IPS-18a (cell line): ENCODE measurements around the gene QSOX2.
"Not testable (repeated sequence)": the region's sequence is repeated elsewhere in the genome, so short reads cannot be mapped to it uniquely, and the experiment has no call there.

Source experiments
- H3K27ac ChIP-seq: one replicate; pipeline ENCODE4 v1.5.1; 2013; ENCODE audit warnings: low read length
- H3K27me3 ChIP-seq: one replicate; pipeline ENCODE4 v1.6.1; 2013; ENCODE audit warnings: mild to moderate bottlenecking, low read length; ENCODE audit not compliant: control insufficient read depth, insufficient read depth
- H3K36me3 ChIP-seq: one replicate; pipeline ENCODE4 v1.6.1; 2013; ENCODE audit warnings: low read depth, low read length; ENCODE audit not compliant: control insufficient read depth
- H3K4me1 ChIP-seq: one replicate; pipeline ENCODE4 v1.6.1; 2013; ENCODE audit warnings: low read depth, low read length; ENCODE audit not compliant: control insufficient read depth
- H3K4me3 ChIP-seq: one replicate; pipeline ENCODE4 v1.5.1; 2013; ENCODE audit warnings: low read length
- H3K9ac ChIP-seq: one replicate; pipeline ENCODE4 v1.6.1; 2013; ENCODE audit warnings: mild to moderate bottlenecking, low read length, moderate library complexity
- H3K9me3 ChIP-seq: one replicate; pipeline ENCODE4 v1.6.1; 2013; ENCODE audit warnings: low read depth, low read length; ENCODE audit not compliant: control insufficient read depth

The QSOX2 gene

DNA sequence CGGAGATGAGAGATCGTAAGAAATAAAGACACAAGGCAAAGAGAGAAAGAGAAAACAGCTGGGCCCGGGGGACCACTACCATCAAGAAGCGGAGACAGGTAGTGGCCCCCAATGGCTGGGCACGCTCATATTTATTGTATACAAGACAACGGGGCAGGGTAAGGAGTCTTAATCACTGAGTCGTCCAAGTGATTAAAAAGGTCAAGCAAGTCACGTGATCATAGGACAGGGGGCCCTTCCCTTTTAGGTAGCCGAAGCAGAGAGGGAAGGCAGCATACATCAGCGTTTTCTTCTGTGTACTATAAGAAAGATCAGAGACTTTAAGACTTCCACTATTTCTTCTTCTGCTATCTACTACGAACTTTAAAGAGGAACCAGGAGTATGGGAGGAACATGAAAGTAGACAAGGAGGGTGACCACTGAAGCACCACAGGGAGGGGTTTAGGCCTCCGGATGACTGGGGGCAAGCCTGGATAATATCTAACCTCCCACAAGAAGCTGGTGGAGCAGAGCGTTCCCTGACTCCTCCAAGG, 24.6 kb upstream of the QSOX2 start:
- no peaks in the 10 kb centered on the region for H3K9me3 ChIP-seq
- no peaks in the 10 kb centered on the region for H3K36me3 ChIP-seq
- no peak overlapping the region for H3K9ac ChIP-seq
- no peak overlapping the region for H3K27ac ChIP-seq
- no peak overlapping the region for H3K4me3 ChIP-seq
- H3K27me3 ChIP-seq, result peaks cover 5% of the 10 kb centered on the region
- H3K4me1 ChIP-seq, result peaks cover 6% of the 10 kb centered on the region

DNA sequence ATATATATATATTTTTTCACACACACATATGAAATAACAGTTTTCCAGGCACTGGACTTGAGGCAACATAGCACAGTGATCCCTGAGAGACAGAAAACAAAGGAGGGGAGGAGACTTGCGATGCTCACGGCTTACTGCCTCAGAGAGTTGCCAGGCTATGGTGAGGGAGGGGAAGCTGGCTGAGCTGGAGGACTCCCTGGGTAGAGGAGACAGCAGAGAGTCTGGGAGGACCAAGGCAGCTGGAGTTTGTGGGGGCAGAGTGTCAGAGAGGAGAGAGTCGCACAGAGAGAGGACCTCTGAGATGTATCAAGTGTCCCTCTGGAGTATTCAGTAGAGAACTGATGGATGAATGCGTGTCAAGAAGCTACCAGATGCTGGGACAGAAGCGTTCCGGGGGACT, 23.1 kb upstream of the QSOX2 start:
- H3K27me3 ChIP-seq, result peaks cover 5% of the 10 kb centered on the region
- H3K9ac ChIP-seq, result no peak overlapping the region
- no peaks in the 10 kb centered on the region for H3K9me3 ChIP-seq

DNA sequence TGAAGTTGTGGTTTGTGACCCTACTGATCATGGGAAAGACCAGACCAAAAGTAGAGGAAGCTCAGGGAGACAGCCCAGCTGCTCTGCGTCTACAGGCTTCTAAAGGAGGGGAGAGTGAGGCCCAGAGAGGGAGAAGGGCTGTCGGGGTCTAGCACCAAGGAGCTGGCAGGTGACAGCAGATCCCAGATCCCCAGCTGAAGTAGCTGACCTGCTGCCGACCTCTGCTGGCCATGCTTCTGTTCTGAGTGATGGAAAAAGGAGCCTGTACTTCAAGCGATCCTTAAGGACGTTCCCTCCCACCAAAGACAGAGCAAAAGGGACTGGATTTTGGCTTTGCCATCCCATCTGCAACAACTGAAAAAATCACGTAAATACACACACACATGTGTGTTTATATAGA, 22.7 kb upstream of the QSOX2 start:
- Histone ChIP-seq H3K27ac (no peak overlapping the region), H3K9ac (no peak overlapping the region), H3K4me1 (peaks cover 6% of the 10 kb centered on the region)

More for the DNA sequence above, 23.1 kb upstream of the QSOX2 start:
- Histone ChIP-seq H3K27ac (no peak overlapping the region), H3K4me3 (no peak overlapping the region), H3K4me1 (peaks cover 6% of the 10 kb centered on the region), H3K36me3 (no peaks in the 10 kb centered on the region)

DNA sequence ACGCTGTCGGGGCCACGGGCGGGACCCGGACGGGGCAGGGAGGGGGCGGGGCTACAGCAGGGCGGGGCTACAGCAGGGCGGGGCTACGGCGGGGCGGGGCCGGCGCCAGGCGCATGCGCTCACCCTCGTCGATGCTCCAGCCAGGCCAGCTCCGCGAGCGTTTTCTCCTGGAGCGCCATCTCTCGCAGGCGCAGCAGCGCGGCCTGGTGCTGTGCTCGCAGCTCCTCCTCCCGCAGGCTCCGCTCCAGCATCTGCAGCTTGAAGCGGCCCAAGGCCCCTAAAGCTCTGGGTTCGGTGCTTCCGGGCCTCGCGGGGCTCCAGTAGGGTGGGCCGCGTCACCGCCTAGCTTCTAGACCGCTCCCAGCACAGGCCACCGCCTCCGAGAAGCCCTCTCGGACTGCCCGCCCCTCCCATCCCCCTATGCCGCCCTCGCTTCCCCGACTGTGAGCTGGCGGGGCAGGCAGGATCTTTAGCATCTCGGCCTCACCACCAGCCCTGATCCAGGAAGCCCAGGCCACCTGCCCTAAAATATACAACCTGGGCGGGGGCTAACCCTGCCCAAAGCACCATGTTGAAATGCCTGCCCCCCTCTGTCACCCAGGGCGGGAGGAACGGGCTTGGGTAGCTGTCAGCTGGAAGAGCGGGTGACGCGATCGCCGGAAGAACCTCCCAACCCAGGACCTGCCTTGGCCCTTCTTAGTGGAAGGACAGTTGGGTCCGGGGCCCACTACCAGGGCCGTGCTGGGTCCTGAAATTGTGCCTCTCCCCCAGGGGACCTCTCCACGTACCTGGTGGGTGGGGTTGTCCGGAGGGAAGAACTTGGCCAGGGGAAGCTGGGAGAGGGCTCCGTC, 21.9 kb upstream of the QSOX2 start:
- Histone ChIP-seq H3K36me3 (no peaks in the 10 kb centered on the region), H3K4me1 (peaks cover 6% of the 10 kb centered on the region), H3K27ac (no peak overlapping the region)

More for the DNA sequence above, 22.7 kb upstream of the QSOX2 start:
- Histone ChIP-seq H3K9me3 (no peaks in the 10 kb centered on the region), H3K27me3 (peaks cover 5% of the 10 kb centered on the region), H3K36me3 (no peaks in the 10 kb centered on the region), H3K4me3 (no peak overlapping the region)

DNA sequence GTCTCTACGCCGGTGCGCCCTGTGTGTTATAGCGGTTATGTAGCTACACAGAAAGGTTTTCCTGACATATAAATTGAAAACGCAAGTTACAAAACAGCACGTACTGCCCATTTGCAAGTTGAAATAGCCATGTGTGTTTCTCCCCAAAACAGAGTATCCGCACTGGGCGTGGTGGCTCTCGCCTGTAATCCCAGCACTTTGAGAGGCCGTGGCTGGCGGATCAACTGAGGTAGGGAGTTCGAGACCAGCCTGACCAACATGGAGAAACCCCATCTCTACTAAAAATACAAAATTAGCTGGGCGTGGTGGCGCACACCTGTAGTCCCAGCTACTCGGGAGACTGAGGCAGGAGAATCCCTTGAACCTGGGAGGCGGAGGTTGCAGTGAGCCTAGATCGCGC, 21.0 kb upstream of the QSOX2 start:
- H3K27me3 ChIP-seq, H3K9me3 ChIP-seq, H3K4me1 ChIP-seq, H3K27ac ChIP-seq, H3K9ac ChIP-seq, H3K36me3 ChIP-seq: not testable (repeated sequence)
- peak overlapping the region; percentile 27 for H3K4me3 ChIP-seq

More for the DNA sequence above, 21.9 kb upstream of the QSOX2 start:
- no peaks in the 10 kb centered on the region for H3K9me3 ChIP-seq
- peaks cover 5% of the 10 kb centered on the region for H3K27me3 ChIP-seq
- peak overlapping the region; percentile 54 for H3K9ac ChIP-seq
- H3K4me3 ChIP-seq, result peak overlapping the region; percentile 67

DNA sequence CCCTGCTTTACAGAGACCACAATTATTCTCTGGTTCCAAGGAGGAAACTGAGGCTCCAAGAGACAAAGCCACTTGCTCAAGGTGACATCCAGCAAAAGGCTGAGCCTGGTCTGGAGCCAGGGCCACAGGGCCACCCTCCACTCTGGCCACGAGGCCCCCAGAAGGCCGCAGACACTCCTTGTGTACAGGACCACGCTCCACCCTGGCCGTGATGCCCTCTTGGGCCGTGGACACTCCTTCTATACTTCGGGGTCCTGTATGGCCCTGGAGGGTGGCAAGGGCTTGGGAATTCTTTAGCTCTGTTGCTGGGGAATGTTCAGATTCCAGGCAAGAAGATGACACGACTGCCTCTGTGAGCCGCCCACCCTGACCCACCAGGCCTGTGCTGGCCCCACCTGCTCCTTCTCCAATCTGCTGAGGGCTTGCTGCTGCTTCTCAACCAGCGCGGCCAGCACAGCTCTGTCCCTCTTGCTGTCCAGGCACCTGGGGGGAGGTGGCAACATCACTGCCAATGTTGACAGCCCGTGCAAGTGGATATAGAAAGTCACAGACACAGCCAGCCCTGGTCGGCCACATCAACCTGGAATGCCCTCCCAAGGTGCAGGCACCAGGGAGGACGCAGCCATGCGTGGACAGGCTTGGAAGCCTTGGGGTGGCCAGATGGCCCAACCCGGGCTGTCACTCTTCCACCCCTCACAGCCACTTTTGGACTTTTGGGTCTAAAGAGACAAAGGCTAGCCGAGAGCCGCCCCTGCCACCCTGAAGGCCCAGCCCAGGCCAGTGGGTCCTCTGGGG, 20.1 kb upstream of the QSOX2 start:
- H3K9ac ChIP-seq, result no peak overlapping the region
- peaks cover 6% of the 10 kb centered on the region for H3K4me1 ChIP-seq

DNA sequence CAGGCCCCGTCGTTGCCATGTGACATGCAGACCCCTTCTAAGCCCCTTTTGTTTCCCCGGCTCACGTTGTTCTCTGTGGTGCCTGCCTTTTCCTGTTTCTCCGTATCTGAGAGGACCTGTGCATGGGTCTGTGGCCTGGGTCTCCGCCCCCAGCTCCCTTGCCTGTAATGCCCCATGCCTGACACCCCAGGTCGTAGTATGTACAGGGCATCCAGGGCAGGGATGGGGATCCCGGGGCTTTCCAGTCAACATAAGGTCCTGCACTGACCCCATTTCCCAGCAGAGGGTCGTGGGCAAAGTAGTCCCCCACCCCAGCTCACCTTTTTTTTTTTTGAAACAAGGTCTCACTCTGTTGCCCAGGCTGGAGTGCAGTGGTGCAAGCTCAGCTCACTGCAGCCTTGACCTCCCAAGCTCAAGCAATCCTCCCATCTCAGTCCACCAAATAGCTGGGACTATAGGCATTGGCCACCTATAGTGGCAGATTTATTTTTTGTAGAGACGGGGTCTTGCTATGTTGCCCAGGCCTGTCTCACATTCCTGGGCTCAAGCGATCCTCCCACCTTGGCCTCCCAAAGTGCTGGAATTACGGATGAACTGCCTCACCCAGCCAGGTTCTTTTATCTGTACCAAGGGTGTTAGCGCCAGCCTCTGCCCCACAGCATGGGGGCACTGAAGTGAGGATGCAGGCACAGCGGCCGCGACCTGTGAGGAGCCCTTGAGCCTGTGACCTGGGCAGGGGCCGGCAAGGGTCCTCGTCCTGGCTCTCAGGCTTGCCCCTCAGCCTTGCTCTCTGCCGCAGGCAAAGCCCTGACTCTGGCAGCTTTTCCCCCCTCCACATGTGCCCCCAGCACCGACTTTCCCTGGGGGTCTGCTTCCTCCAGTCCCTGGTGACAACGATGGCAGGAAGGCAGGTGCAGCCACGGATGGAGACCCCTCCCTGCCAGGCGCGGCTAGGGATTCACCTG, 19.1 kb upstream of the QSOX2 start:
- Histone ChIP-seq H3K27ac (no peak overlapping the region), H3K9ac (no peak overlapping the region), H3K4me3 (no peak overlapping the region), H3K4me1 (peaks cover 6% of the 10 kb centered on the region), H3K36me3 (no peaks in the 10 kb centered on the region), H3K27me3 (peaks cover 5% of the 10 kb centered on the region), H3K9me3 (no peaks in the 10 kb centered on the region)

More for the DNA sequence above, 20.1 kb upstream of the QSOX2 start:
- no peaks in the 10 kb centered on the region for H3K9me3 ChIP-seq
- H3K4me3 ChIP-seq, result no peak overlapping the region
- peaks cover 5% of the 10 kb centered on the region for H3K27me3 ChIP-seq
- H3K36me3 ChIP-seq, result no peaks in the 10 kb centered on the region
- H3K27ac ChIP-seq, result no peak overlapping the region

DNA sequence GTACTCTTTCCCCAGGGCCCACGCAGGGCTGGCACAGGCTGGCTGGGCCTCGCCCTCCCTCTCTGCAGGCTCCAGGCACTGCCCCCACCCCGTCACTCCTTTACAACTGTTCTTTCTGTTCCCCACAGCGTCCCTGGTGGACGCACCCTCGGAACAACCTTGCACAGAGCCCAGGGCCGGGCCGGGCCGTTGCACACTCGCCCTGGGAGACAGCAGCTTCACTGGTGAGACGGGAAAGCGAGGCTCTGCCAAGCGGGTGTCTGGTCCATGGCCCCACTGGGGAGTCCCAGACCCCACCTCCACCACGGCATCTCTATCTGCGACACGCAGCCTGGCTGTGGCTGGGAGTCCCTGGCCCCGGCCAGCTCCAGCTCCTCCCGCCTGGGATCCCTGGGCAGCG, 18.4 kb upstream of the QSOX2 start:
- no peaks in the 10 kb centered on the region for H3K36me3 ChIP-seq
- peaks cover 5% of the 10 kb centered on the region for H3K27me3 ChIP-seq
- H3K4me1 ChIP-seq, result peaks cover 6% of the 10 kb centered on the region
- H3K27ac ChIP-seq, result no peak overlapping the region
- H3K9ac ChIP-seq, result no peak overlapping the region
- no peak overlapping the region for H3K4me3 ChIP-seq
- H3K9me3 ChIP-seq, result no peaks in the 10 kb centered on the region

DNA sequence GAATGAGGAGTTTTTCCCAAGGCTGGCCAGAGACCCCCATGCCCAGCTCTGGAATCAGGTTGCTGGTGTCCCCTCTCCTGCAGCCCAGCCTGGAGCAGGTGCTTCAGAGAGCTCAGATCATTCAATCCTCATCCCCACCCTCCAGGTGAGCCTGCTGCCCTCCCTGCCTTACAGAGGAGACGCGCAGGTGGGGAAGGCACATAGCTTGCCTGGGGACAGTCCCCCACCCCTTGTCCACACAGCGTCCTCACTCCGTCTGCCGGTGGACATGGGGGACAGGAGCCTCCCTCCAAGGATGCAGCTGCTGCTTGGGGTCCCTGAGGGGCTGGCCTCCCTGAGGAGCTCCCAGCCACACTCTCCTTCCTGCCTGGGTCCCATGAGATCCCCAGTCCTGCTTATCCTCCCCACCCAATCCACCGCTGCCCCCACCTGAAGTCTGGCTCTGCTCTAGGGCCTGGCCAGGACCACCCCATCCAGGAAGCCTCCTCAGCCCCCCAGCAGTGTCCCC, 17.1 kb upstream of the QSOX2 start:
- no peak overlapping the region for H3K4me3 ChIP-seq
- H3K36me3 ChIP-seq, result no peaks in the 10 kb centered on the region
- peaks cover 2% of the 10 kb centered on the region for H3K4me1 ChIP-seq
- H3K27me3 ChIP-seq, result no peaks in the 10 kb centered on the region
- no peaks in the 10 kb centered on the region for H3K9me3 ChIP-seq
- H3K27ac ChIP-seq, result no peak overlapping the region
- no peak overlapping the region for H3K9ac ChIP-seq

DNA sequence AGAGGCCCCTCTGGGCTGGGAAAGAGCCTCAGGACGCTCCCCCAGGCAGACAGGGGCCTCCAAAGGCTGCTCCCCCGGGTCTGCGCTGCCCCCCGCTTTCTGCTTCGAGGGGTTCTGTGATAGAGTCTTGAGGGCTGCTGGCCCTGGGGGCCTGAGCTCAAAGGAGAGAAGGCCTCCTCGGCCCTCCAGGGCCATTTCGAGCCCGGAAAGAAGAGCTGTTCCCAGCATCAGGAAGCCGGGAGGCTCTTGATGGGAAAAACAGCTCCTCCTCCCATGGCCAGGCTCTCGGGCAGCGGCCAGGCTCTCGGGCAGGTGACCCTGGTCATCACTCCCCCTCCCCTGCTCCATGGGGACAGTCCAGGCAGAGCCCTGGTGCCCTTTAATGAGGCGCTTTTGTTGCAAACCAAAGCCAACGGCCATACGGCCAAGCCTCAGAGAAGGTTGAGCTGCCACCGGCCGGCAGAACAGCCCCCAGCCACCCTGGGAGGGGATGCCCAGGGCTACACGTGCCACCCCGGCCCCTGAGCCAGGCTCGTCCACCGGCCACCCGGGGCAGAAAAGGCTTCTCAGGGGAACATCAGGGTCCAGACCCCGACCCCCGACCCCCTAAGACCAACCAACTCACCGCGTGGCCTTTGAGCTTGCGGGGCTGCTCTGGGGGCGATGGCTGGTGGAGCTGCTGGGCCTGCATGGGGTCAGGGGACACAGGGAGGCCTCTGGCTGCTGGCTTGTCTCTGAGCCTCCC, 16.2 kb upstream of the QSOX2 start:
- no peaks in the 10 kb centered on the region for H3K36me3 ChIP-seq
- H3K4me1 ChIP-seq, result no peaks in the 10 kb centered on the region
- H3K9ac ChIP-seq, result no peak overlapping the region
- H3K27ac ChIP-seq, result no peak overlapping the region
- H3K4me3 ChIP-seq, result no peak overlapping the region
- no peaks in the 10 kb centered on the region for H3K27me3 ChIP-seq
- no peaks in the 10 kb centered on the region for H3K9me3 ChIP-seq
